ENCODE data around the gene CELF2. TPM values are rescaled to one million over a fixed set of nuclear protein-coding genes. Genes with fewer than 3 reads are reported as not detected.

The CELF2 gene
- total and polyA plus RNA-seq, 12 donors, result 13.0 to 90.9 (median 80.9) TPM

DNA sequence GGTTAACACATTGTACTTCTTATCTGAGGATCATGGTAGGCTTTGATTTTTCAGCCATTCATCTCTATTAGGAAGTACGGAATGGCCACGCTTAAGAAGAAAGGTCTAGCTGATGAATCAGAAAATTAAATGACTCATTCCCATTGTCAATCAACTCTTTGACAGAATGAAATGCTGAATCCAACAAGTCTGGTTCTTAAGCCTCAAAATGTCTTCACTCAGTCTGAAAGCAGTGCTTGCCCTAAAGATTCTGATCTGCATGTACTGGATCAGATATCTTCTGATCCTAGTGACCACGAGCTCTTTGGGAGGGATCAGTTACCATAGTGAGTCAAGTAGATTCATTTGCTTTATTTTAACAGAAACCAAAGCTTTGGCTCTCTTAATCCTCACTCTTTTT lies 5.7 kb upstream of the CELF2 start:
- Histone ChIP-seq H3K4me3 (no peak overlapping the region), H3K27me3 (peaks cover 0 to 30% (median 0%) of the 10 kb centered on the region in 7 donors), H3K9me3 (no peaks in the 10 kb centered on the region), H3K27ac (peak overlapping the region in 9 of 10 donors; percentile 30 to 92 (median 58)), H3K36me3 (no peaks in the 10 kb centered on the region), H3K4me1 (peaks cover 0 to 48% (median 28%) of the 10 kb centered on the region in 9 donors)
- ATAC-seq, result no peak
- TF ChIP-seq, protein P1, sequence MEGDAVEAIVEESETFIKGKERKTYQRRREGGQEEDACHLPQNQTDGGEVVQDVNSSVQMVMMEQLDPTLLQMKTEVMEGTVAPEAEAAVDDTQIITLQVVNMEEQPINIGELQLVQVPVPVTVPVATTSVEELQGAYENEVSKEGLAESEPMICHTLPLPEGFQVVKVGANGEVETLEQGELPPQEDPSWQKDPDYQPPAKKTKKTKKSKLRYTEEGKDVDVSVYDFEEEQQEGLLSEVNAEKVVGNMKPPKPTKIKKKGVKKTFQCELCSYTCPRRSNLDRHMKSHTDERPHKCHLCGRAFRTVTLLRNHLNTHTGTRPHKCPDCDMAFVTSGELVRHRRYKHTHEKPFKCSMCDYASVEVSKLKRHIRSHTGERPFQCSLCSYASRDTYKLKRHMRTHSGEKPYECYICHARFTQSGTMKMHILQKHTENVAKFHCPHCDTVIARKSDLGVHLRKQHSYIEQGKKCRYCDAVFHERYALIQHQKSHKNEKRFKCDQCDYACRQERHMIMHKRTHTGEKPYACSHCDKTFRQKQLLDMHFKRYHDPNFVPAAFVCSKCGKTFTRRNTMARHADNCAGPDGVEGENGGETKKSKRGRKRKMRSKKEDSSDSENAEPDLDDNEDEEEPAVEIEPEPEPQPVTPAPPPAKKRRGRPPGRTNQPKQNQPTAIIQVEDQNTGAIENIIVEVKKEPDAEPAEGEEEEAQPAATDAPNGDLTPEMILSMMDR (IDR thresholded peaks at IDR 0.05), result no peak
- WGBS, 2 donors, result 71 to 74% methylated on average over 3 of the region's 3 CpGs
- no peak for DNase-seq
- intact Hi-C loops (cut with DNase I), result loop anchor here in 1 of 10 donors (10.0 kb wide), 2 partner anchors 137 to 197 kb away; no protein-coding TSS in a partner anchor

DNA sequence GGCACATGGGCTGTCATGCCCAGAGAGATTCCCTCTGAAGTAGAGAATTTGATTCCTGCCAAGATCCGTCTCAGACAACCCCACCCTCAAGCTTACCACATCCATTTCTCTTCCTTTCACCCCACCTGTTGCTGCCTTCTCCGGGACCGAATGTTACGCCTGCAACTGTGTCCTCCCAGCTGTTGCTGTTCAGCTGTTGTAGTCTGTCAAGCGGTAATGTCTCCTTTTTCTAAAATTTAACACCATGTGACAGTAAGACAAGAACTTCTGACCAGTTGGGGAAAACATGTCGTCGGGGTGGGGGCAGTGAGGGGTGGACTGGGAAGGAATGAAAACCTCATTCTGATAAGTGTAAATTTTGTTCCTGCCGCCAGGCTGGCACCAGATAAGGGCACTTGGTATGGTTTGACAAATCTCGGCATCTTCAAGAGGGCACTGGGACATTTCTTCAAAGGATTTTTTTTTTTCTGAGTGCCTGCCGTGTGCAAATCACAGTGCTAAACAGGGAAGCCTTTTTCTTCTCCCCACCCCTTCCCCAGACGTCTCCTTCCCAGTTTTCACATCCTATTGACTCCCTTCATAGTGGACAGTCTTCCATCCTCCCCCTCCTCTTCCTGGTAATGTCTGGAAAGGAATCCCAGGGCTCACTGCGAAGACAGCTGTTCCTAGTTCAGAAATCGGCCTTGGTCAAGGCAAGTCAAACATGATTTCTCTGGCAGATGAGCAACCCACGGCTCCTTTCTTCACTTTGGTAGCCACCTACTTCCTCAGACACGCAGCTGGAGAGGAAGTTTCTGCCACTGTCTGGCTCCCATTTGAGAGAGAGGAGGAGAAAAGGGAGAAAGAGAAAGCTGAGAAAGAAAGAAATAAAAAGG lies 5.0 kb upstream of the CELF2 start:
- peak overlapping the region in 9 of 10 donors; percentile 30 to 92 (median 58) for H3K27ac ChIP-seq
- no peak for DNase-seq
- WGBS, 2 donors, result 54 to 60% methylated on average over 15 of the region's 15 CpGs
- intact Hi-C loops (cut with DNase I), result loop anchor here in 1 of 10 donors (10.0 kb wide), 2 partner anchors 138 to 198 kb away; no protein-coding TSS in a partner anchor
- H3K4me3 ChIP-seq, result peak overlapping the region in 1 of 10 donors; percentile 4
- H3K27me3 ChIP-seq, result peaks cover 0 to 35% (median 0%) of the 10 kb centered on the region in 7 donors
- H3K4me1 ChIP-seq, result peaks cover 0 to 53% (median 30%) of the 10 kb centered on the region in 9 donors
- ATAC-seq, result peak in 6 of 8 donors; percentile 14 to 71 (median 41)
- no peaks in the 10 kb centered on the region for H3K36me3 ChIP-seq
- TF ChIP-seq, protein P1 (IDR thresholded peaks at IDR 0.05), result no peak
- H3K9me3 ChIP-seq, result no peaks in the 10 kb centered on the region

DNA sequence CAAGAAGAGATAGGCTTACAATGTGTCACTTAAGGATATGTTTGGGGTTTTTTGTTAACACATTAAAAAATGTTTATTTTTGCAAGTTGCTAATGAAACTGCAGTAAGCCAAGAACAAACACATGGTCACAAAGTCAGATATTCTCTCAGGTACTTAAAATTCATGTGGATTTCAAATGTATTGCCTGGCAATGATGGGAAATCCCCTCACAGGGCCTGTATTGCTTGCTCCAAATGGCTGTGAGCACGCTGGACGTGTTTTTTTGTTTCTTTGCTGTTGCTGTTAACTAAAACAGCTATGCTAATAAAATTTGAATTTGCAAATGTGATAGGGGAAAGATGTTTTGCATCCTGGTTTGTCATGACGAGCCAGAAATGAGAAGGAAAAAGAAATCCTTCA lies 3.8 kb upstream of the CELF2 start:
- TF ChIP-seq, protein P1 (IDR thresholded peaks at IDR 0.05), result no peak
- peaks cover 0 to 38% (median 0%) of the 10 kb centered on the region in 7 donors for H3K27me3 ChIP-seq
- peaks cover 0 to 55% (median 30%) of the 10 kb centered on the region in 9 donors for H3K4me1 ChIP-seq
- no peaks in the 10 kb centered on the region for H3K36me3 ChIP-seq
- no peak for ATAC-seq
- H3K4me3 ChIP-seq, result no peak overlapping the region
- H3K27ac ChIP-seq, result peak overlapping the region in 6 of 10 donors; percentile 23 to 92 (median 55)
- no peak for DNase-seq
- intact Hi-C loops (cut with DNase I), result loop anchor here in 1 of 10 donors (10.0 kb wide), 2 partner anchors 139 to 199 kb away; no protein-coding TSS in a partner anchor
- no peaks in the 10 kb centered on the region for H3K9me3 ChIP-seq
- WGBS, 2 donors, result 89 to 90% methylated on average over 3 of the region's 3 CpGs

DNA sequence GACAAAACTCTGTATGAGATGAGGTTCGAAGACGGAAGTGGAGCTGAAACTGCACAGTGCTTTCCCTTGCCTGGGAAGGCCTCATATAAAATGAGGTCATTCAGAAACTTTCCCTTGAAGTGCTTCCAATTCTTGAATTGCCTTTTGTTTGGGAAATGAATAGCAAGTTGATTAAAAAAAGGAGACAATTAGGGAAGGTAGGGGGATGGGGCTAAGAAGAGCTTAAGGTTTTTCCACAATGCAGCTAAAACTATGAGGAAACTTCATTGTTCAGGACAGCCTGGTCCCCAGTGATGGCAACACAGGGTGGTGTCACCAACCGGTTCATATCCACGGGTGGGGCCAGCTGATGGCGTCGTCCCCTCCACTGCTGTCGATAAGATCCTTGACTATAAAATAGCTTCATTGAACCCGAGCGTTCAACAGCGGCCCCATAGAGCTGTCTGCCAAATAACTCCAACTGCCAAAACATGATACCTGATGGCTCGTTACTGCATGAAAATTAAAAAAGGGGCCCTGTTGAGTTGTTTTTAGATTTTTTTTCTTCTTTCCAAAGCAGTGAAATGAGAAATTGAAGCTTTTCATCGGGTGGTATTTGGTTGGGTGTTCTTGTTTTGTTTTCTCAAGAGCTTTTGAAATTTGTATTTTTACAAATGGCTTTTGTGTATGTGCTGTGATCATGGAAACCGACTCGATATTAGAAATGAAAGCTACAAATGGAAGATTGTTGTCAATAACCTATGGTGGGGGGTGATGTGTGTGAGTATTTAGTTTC lies 2.8 kb upstream of the CELF2 start:
- Histone ChIP-seq H3K27me3 (peaks cover 0 to 48% (median 0%) of the 10 kb centered on the region in 7 donors), H3K36me3 (no peaks in the 10 kb centered on the region), H3K4me3 (no peak overlapping the region), H3K27ac (peak overlapping the region in 9 of 10 donors; percentile 13 to 92 (median 45)), H3K9me3 (no peaks in the 10 kb centered on the region), H3K4me1 (peaks cover 0 to 65% (median 32%) of the 10 kb centered on the region in 9 donors)
- 34% methylated on average over 14 of the region's 14 CpGs for WGBS, 2 donors
- peak in 1 of 2 donors; percentile 16 for DNase-seq
- ATAC-seq, result peak in 6 of 8 donors; percentile 6 to 50 (median 38)
- TF ChIP-seq, protein P1 (IDR thresholded peaks at IDR 0.05), result no peak
- intact Hi-C loops (cut with DNase I), result loop anchor here in 4 of 10 donors (5.0 to 10.0 kb wide), 7 partner anchors 103 to 247 kb away; no protein-coding TSS in a partner anchor
